ENCODE results near the gene RCBTB1. TPM values are rescaled to one million over a fixed set of nuclear protein-coding genes. Genes with fewer than 3 reads are reported as not detected.
"Not testable (repeated sequence)": the region's sequence is repeated elsewhere in the genome, so short reads cannot be mapped to it uniquely, and the experiment has no call there.

RCBTB1 gene
- total RNA-seq, 1 donor from 2014 or later: 21.6 TPM

DNA sequence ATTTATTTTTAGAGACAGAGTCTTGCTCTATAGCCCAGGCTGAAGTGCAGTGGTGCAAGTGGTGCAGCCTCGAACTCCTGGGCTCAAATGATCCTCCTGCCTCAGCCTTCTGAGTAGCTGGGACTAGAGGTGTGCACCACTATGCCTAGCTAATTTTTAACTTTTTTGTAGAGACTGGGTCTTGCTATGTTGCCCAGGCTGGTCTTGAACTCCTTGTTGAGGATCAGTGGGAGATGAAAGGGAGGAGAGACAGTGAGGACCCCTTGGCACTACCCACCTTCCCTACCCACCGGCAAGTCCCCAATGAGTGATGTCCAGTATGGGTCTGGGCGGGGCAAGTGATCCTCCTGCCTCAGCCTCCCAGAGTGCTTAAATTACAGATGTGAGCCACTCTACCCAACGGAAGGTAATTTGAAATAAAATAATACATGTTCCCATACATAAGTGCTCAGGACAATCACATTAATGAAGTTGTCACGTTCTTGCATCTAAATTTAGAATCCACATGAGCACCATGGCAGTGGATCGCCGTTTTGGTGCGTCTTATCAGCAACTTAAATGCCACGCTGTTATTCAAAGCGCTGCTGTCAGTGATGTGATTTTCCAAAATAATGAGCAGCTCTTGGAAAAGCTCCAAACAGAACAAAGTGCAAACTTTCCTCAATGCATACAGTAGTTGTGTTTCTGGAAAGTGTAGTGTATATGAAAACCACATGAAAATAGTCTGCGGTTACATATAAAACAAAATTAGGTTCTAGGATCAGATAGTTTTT is 37.0 kb upstream of the RCBTB1 start:
- H3K9me3 ChIP-seq (replicated peaks): no peaks in the 10 kb centered on the region
- no peaks in the 10 kb centered on the region for H3K27me3 ChIP-seq (ENCODE audit: low read depth)
- TF ChIP-seq, protein P1, sequence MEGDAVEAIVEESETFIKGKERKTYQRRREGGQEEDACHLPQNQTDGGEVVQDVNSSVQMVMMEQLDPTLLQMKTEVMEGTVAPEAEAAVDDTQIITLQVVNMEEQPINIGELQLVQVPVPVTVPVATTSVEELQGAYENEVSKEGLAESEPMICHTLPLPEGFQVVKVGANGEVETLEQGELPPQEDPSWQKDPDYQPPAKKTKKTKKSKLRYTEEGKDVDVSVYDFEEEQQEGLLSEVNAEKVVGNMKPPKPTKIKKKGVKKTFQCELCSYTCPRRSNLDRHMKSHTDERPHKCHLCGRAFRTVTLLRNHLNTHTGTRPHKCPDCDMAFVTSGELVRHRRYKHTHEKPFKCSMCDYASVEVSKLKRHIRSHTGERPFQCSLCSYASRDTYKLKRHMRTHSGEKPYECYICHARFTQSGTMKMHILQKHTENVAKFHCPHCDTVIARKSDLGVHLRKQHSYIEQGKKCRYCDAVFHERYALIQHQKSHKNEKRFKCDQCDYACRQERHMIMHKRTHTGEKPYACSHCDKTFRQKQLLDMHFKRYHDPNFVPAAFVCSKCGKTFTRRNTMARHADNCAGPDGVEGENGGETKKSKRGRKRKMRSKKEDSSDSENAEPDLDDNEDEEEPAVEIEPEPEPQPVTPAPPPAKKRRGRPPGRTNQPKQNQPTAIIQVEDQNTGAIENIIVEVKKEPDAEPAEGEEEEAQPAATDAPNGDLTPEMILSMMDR (IDR thresholded peaks at IDR 0.05; ENCODE audit: borderline replicate concordance): no peak
- peak; percentile 38 for DNase-seq
- intact Hi-C loops (cut with micrococcal nuclease): no loop called here
- H3K4me1 ChIP-seq: peaks cover 32% of the 10 kb centered on the region
- H3K27ac ChIP-seq (replicated peaks): peak overlapping the region; percentile 85
- no peak overlapping the region for H3K4me3 ChIP-seq
- H3K36me3 ChIP-seq: no peaks in the 10 kb centered on the region

DNA sequence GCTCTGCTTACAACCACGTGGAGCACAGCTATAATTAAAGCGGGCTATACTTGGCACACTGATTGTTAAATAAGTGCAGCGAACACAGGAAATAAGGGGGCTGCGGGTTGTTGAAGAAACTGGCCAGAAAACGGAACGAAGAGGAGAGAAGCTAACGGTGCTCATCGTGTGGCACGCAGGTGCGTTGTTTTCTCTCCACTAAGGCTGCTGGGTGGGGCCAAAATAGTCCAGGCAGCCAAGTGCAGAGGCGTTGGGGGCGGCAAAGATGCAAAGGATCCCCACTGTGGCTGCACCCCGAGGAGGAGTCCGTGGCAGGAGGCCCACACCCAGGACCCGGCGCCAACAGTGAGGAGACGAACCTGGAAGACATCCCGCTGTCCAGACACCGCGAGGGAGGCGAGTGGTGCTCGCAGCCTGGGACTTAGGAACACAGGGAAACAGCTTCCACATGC is 34.8 kb upstream of the RCBTB1 start:
- H3K4me3 ChIP-seq: peak overlapping the region; percentile 9
- intact Hi-C loops (cut with micrococcal nuclease): no loop called here
- no peak for DNase-seq
- H3K27me3 ChIP-seq (ENCODE audit: low read depth): no peaks in the 10 kb centered on the region
- peaks cover 45% of the 10 kb centered on the region for H3K4me1 ChIP-seq
- H3K27ac ChIP-seq (replicated peaks): peak overlapping the region; percentile 16
- H3K36me3 ChIP-seq: no peaks in the 10 kb centered on the region
- no peaks in the 10 kb centered on the region for H3K9me3 ChIP-seq (replicated peaks)
- TF ChIP-seq, protein P1 (IDR thresholded peaks at IDR 0.05; ENCODE audit: borderline replicate concordance): no peak

DNA sequence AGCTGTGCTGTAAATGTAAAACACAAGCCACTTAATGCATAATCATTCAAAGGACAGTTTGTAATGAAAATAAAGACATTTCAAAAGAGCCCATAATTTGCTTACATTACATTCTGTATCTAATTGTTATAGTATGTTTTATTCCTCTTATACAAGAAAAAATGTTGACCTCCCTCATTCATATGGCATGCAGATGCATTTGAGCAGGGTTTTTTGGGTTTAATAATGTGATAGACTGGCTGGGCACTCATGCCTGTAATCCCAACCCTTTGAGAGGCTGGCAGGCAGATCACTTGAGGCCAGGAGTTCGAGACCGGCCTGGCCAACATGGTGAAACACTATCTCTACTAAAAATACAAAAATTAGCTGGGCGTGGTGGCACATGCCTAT is 31.3 kb upstream of the RCBTB1 start:
- Histone ChIP-seq H3K9me3 (replicated peaks) (peaks cover 13% of the 10 kb centered on the region), H3K36me3 (no peaks in the 10 kb centered on the region), H3K27ac (replicated peaks) (peak overlapping the region; percentile 82), H3K4me3 (no peak overlapping the region), H3K27me3 (ENCODE audit: low read depth) (no peaks in the 10 kb centered on the region), H3K4me1 (peaks cover 29% of the 10 kb centered on the region)
- TF ChIP-seq, protein P1 (IDR thresholded peaks at IDR 0.05; ENCODE audit: borderline replicate concordance): no peak
- no peak for DNase-seq
- intact Hi-C loops (cut with micrococcal nuclease): no loop called here

DNA sequence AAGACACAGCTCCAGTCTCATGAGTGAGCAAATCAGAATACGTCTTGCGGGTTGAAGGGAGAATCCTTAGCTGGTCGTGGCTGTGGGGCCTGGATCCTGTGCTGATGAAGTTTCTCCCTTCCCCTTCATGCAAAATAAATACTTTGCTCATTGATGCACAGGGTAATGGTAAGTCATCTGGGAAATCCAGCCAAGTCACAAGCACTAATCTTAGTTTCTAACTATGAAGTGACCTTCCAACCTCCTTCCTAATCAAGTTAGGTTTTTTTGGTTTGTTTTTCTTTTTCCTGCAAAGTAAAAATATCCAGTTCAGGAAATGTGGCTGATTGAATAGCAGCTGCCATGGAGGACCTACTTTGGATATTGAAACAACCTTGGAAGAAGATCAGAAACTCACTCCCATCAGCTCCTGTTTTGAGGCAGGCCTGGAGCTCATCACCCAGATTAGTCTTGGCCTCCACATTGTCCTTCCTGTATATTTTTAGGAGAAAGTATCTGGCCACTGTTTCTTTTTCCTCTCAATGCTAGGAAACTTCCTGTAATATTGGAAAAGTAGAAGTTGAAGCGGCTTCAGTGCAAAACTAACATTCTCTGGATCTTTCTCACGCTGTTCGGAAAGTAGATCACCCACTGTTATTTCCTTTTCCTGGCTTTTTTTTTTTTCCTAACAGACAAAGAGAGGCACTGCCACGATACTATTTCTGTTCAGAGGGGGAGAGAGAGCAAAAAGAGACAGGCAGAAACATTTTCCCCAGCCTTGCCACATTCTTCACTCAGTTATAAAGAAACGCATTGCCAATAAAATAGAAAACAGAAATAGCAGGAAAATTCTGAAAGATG is 30.7 kb upstream of the RCBTB1 start:
- peak overlapping the region; percentile 82 for H3K27ac ChIP-seq (replicated peaks)
- no peaks in the 10 kb centered on the region for H3K27me3 ChIP-seq (ENCODE audit: low read depth)

DNA sequence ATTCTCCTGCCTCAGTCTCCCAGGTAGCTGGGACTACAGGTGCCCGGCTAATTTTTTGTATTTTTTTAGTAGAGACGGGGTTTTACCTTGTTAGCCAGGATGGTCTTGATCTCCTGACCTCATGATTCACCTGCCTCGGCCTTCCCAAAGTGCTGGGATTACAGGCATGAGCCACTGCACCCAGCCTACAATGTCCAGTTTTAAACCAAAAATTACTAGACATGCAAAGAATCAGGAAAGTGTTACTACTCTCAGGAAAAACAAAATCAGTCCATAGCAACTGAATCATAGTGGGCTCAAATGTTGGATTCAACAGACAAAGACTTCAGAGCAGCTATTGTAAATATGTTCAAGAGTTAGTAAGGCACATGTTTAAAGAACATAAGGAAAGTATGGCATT is 26.7 kb upstream of the RCBTB1 start:
- H3K27me3 ChIP-seq (ENCODE audit: low read depth); intact Hi-C loops (cut with micrococcal nuclease); H3K36me3 ChIP-seq; DNase-seq; H3K27ac ChIP-seq (replicated peaks); H3K4me3 ChIP-seq: not testable (repeated sequence)
- Histone ChIP-seq H3K9me3 (replicated peaks) (peaks cover 16% of the 10 kb centered on the region), H3K4me1 (peaks cover 20% of the 10 kb centered on the region)

More for the DNA sequence above, 30.7 kb upstream of the RCBTB1 start:
- Histone ChIP-seq H3K4me3 (no peak overlapping the region), H3K4me1 (peaks cover 29% of the 10 kb centered on the region), H3K36me3 (no peaks in the 10 kb centered on the region), H3K9me3 (replicated peaks) (peaks cover 16% of the 10 kb centered on the region)
- no peak for DNase-seq
- intact Hi-C loops (cut with micrococcal nuclease): no loop called here
- TF ChIP-seq, protein P1 (IDR thresholded peaks at IDR 0.05; ENCODE audit: borderline replicate concordance): no peak

All from left ventricle myocardium inferior (tissue), 1 donor.